ENCODE data around the gene PLCB4. TPM values are rescaled to one million over a fixed set of nuclear protein-coding genes. Genes with fewer than 3 reads are reported as not detected.

The PLCB4 gene
- total RNA-seq, 1 donor, result 3.5 TPM

- no peak for DNase-seq (ENCODE audit: low read depth)
- TF ChIP-seq, protein P1, sequence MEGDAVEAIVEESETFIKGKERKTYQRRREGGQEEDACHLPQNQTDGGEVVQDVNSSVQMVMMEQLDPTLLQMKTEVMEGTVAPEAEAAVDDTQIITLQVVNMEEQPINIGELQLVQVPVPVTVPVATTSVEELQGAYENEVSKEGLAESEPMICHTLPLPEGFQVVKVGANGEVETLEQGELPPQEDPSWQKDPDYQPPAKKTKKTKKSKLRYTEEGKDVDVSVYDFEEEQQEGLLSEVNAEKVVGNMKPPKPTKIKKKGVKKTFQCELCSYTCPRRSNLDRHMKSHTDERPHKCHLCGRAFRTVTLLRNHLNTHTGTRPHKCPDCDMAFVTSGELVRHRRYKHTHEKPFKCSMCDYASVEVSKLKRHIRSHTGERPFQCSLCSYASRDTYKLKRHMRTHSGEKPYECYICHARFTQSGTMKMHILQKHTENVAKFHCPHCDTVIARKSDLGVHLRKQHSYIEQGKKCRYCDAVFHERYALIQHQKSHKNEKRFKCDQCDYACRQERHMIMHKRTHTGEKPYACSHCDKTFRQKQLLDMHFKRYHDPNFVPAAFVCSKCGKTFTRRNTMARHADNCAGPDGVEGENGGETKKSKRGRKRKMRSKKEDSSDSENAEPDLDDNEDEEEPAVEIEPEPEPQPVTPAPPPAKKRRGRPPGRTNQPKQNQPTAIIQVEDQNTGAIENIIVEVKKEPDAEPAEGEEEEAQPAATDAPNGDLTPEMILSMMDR (IDR thresholded peaks at IDR 0.05; ENCODE audit: insufficient read depth, low read depth, low read length), result no peak
- no peak overlapping the region for H3K4me3 ChIP-seq (ENCODE audit: low read depth, low read length)
Observed at GRCh38 chr20:9121211-9121610, 52.3 kb downstream of the PLCB4 start.

- no peak for DNase-seq (ENCODE audit: low read depth)
- H3K4me3 ChIP-seq (ENCODE audit: low read depth, low read length), result no peak overlapping the region
- TF ChIP-seq, protein P1 (IDR thresholded peaks at IDR 0.05; ENCODE audit: insufficient read depth, low read depth, low read length), result no peak
Observed at GRCh38 chr20:9122571-9122970, 53.7 kb downstream of the PLCB4 start.

GRCh38 chr20:9126527-9126926, 57.6 kb downstream of the PLCB4 start:
- TF ChIP-seq, protein P1 (IDR thresholded peaks at IDR 0.05; ENCODE audit: insufficient read depth, low read depth, low read length), result no peak
- no peak overlapping the region for H3K4me3 ChIP-seq (ENCODE audit: low read depth, low read length)
- DNase-seq (ENCODE audit: low read depth), result no peak

GRCh38 chr20:9128568-9128967, 59.7 kb downstream of the PLCB4 start:
- DNase-seq (ENCODE audit: low read depth), result no peak
- TF ChIP-seq, protein P1 (IDR thresholded peaks at IDR 0.05; ENCODE audit: insufficient read depth, low read depth, low read length), result no peak

GRCh38 chr20:9129756-9130155, 60.9 kb downstream of the PLCB4 start:
- no peak overlapping the region for H3K4me3 ChIP-seq (ENCODE audit: low read depth, low read length)
- no peak for DNase-seq (ENCODE audit: low read depth)
- TF ChIP-seq, protein P1 (IDR thresholded peaks at IDR 0.05; ENCODE audit: insufficient read depth, low read depth, low read length), result no peak

More at GRCh38 chr20:9128568-9128967, 59.7 kb downstream of the PLCB4 start:
- H3K4me3 ChIP-seq (ENCODE audit: low read depth, low read length), result no peak overlapping the region

DNA sequence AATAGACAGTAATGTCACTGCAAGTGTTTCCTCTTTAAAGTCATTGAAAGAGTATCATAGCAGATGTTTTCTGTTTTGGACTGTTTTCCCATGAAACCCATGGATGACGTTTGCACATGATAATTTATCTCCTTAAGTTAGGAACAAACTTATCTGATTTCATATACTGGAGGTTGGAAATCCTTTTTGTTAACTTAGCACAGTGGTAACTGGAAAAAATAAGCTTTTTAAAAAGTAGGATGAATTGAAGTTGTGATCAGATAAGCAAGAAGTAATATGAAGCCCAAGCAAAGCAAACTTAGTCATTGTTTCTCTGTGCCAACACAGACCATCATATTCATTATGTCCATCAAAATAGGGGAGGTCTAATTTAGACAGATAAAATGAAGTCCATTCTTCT, 61.6 kb downstream of the PLCB4 start:
- peak; percentile 10 for DNase-seq (ENCODE audit: low read depth)
- TF ChIP-seq, protein P1 (IDR thresholded peaks at IDR 0.05; ENCODE audit: insufficient read depth, low read depth, low read length), result no peak
- H3K4me3 ChIP-seq (ENCODE audit: low read depth, low read length), result no peak overlapping the region

DNA sequence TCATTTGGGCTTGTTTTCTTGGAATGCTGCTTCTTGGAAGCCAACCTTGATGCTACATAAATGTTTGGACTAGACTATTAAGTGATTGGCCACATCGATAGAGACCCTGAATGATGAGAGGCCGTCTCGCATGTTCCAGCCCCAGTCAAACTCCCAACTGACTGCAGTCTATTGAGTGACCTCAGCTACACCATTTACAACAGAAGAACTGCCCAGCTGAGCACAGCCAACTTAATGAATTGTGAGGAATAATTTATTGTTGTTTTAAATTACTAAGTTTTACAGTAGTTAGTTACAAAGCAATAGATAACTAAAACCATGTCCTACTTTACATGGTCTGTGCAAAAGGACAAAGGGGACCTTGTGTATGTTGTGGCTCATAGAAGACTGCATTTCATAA, 63.0 kb downstream of the PLCB4 start:
- TF ChIP-seq, protein P1 (IDR thresholded peaks at IDR 0.05; ENCODE audit: insufficient read depth, low read depth, low read length), result no peak
- H3K4me3 ChIP-seq (ENCODE audit: low read depth, low read length), result no peak overlapping the region

More for the DNA sequence above, 63.0 kb downstream of the PLCB4 start:
- DNase-seq (ENCODE audit: low read depth), result no peak

Measured in fibroblast of villous mesenchyme (primary cell).